HepG2 (cell line): Measurements from ENCODE around the gene BCL2. TPM values are rescaled to one million over a fixed set of nuclear protein-coding genes. Genes with fewer than 3 reads are reported as not detected.

ENCODE experiments used
- ARNTL ChIP-seq: sonication (generic); formaldehyde crosslinking; IDR thresholded peaks from 2 replicates; pipeline ENCODE4 v1.4.0; 2020; ENCODE audit warnings: mild to moderate bottlenecking, missing genetic modification reagents
- CREB1 ChIP-seq, 2 experiments: fragments of 450-650 bp in 1 of 2; IDR thresholded peaks; 2 replicates each; pipeline ENCODE4 v1.6.1; 2016 to 2017; ENCODE audit warnings: control low read depth in 1 of 2, mild to moderate bottlenecking in 1 of 2, missing compliant biosample characterization in 1 of 2, missing genetic modification characterization in 1 of 2
- KAT2B ChIP-seq: fragments of 150-350 bp; IDR thresholded peaks from 2 replicates; pipeline ENCODE4 v1.6.1; 2014; ENCODE audit warnings: low read depth, low read length, borderline replicate concordance
- LRRFIP1 ChIP-seq: sonication (generic); formaldehyde crosslinking; conservative IDR thresholded peaks from 2 replicates; pipeline ENCODE4 v1.4.0; 2020; ENCODE audit warnings: missing genetic modification reagents
- MED1 ChIP-seq: sonication (generic); formaldehyde crosslinking; IDR thresholded peaks from 2 replicates; pipeline ENCODE4 v1.4.0; 2020; ENCODE audit warnings: missing genetic modification reagents
- MED8 ChIP-seq: sonication (generic); formaldehyde crosslinking; IDR thresholded peaks from 2 replicates; pipeline ENCODE4 v1.8.1; 2023; ENCODE audit warnings: mild to moderate bottlenecking, missing genetic modification reagents; ENCODE audit not compliant: insufficient replicate concordance
- MTF1 ChIP-seq: sonication (generic); formaldehyde crosslinking; IDR thresholded peaks from 2 replicates; pipeline ENCODE4 v1.5.0; 2020; ENCODE audit warnings: missing genetic modification reagents
- NFE2L1 ChIP-seq: sonication (generic); formaldehyde crosslinking; IDR thresholded peaks from 2 replicates; pipeline ENCODE4 v1.4.0; 2020; ENCODE audit warnings: missing genetic modification reagents, mild to moderate bottlenecking, borderline replicate concordance
- PHF21A ChIP-seq: sonication (generic); formaldehyde crosslinking; IDR thresholded peaks from 2 replicates; pipeline ENCODE4 v1.5.0; 2020; ENCODE audit warnings: mild to moderate bottlenecking, missing genetic modification reagents
- PHF8 ChIP-seq: sonication (generic); formaldehyde crosslinking; IDR thresholded peaks from 2 replicates; pipeline ENCODE4 v1.5.0; 2020; ENCODE audit warnings: missing genetic modification reagents
- SALL2 ChIP-seq: sonication (generic); formaldehyde crosslinking; IDR thresholded peaks from 2 replicates; pipeline ENCODE4 v1.8.1; 2023; ENCODE audit warnings: mild to moderate bottlenecking, missing genetic modification reagents, inconsistent platforms
- SPEN ChIP-seq: sonication (generic); formaldehyde crosslinking; IDR thresholded peaks from 2 replicates; pipeline ENCODE4 v1.5.1; 2020; ENCODE audit warnings: low read depth, mild to moderate bottlenecking, missing genetic modification reagents
- ZBED4 ChIP-seq: sonication (generic); formaldehyde crosslinking; IDR thresholded peaks from 2 replicates; pipeline ENCODE4 v1.4.0; 2020; ENCODE audit warnings: missing genetic modification reagents, borderline replicate concordance
- ZEB1 ChIP-seq: IDR thresholded peaks from 2 replicates; pipeline ENCODE4 v1.6.1; 2012; ENCODE audit warnings: mild to moderate bottlenecking, low read depth, inconsistent platforms; ENCODE audit not compliant: insufficient replicate concordance
- ZNF343 ChIP-seq: sonication (generic); formaldehyde crosslinking; IDR thresholded peaks from 2 replicates; pipeline ENCODE4 v1.4.0; 2020; ENCODE audit warnings: mild to moderate bottlenecking, missing genetic modification reagents
- ZNF430 ChIP-seq: sonication (generic); formaldehyde crosslinking; IDR thresholded peaks from 2 replicates; pipeline ENCODE4 v1.9.0; 2021; ENCODE audit warnings: mild to moderate bottlenecking, missing genetic modification reagents
- ZNF678 ChIP-seq: sonication (generic); formaldehyde crosslinking; IDR thresholded peaks from 2 replicates; pipeline ENCODE4 v1.4.0; 2020; ENCODE audit warnings: mild to moderate bottlenecking, missing genetic modification reagents
- ZUFSP ChIP-seq: sonication (generic); formaldehyde crosslinking; IDR thresholded peaks from 2 replicates; pipeline ENCODE4 v1.9.0; 2021; ENCODE audit warnings: missing genetic modification reagents, mild to moderate bottlenecking, borderline replicate concordance
- polyA plus RNA-seq, 8 experiments: library from polyadenylated mRNA; depleted of rRNA in 3 of 8; stranded (reverse) in 7 of 8; unstranded in 1 of 8; fragments of >200 nt; fragmentation: Illumina TruSeq in 4 of 8; extraction: Trizol in 4 of 8; gene quantifications; 2 replicates each; pipeline versions ENCODE4 v1.2.1 to v1.2.3, GENCODE V29; 2011 to 2016; ENCODE audit warnings: low read depth in 4 of 8, missing spikeins in 1 of 8, mixed read lengths in 1 of 8; ENCODE audit not compliant: insufficient read depth in 1 of 8
- total RNA-seq, 5 experiments: library from RNA; depleted of rRNA; stranded (reverse); fragments of >200 nt; fragmentation: Illumina TruSeq; extraction: Trizol; gene quantifications; 2 replicates each; pipeline ENCODE4 v1.2.3, GENCODE V29; 2016; ENCODE audit warnings: low read depth in 1 of 5
- TF ChIP-seq, protein P1 (sequence below): conservative IDR thresholded peaks from 2 replicates; pipeline ENCODE4 v1.6.1; 2018; ENCODE audit warnings: missing genetic modification reagents

Gene BCL2
- total and polyA plus RNA-seq, 2 of the 13 experiments (the other 11 are each of a cell fraction or from before 2014, with no cell fraction given) = 0.07 to 0.53 TPM

DNA sequence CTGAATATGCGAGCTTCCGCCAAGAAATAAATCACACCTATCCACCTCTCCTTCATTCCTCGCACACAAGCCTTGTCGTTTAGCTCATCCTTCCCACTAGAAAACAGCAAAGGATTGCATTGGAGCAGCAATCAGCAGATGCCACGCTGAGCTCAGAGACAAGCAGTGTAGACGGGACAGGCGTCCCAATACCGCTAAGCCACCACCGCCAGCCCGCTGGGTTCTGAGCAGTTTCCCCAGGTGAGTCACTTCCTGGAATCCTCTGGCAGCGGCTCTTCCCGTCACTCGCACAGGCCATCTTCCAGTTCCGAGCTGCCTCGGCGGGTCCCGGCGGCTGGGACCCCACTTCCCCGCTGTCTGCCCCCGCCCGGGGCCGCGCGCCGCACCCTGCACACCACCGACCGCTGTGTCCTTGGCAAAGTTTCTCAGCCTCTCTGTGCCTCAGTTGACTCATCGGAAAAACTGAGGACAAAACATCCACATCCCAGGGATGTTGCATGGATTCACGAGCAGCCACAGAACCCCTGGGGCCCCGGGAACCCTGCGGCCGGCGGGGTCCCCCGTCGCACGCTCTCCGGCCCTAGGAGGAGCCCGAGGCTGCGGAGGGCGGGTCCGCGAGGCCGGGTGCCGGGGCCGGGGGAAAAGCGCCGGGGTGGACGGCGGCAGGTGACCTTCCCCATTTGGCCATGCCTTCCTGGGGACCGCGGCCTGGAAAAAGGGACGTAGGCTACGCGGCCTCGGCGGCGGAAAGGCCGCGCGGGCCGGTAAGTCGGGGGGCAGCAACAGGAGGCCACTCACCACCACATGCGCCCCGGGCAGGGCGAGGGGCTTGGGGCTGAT lies 46.9 kb upstream of the BCL2 start (continued):
- TF ChIP-seq, protein P1, sequence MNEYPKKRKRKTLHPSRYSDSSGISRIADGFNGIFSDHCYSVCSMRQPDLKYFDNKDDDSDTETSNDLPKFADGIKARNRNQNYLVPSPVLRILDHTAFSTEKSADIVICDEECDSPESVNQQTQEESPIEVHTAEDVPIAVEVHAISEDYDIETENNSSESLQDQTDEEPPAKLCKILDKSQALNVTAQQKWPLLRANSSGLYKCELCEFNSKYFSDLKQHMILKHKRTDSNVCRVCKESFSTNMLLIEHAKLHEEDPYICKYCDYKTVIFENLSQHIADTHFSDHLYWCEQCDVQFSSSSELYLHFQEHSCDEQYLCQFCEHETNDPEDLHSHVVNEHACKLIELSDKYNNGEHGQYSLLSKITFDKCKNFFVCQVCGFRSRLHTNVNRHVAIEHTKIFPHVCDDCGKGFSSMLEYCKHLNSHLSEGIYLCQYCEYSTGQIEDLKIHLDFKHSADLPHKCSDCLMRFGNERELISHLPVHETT (CRISPR knock-in tag) = 0 out of 2 replicates have a peak, but pooled peaks have one; percentile 29
- TF ChIP-seq ZNF678 (CRISPR knock-in tag) = no peak
- peak; percentile 21; the same call in 1 of the 2 replicates for TF ChIP-seq PHF21A
- 0 out of 2 replicates have a peak, but pooled peaks have one; percentile 34 for TF ChIP-seq SALL2
- TF ChIP-seq MED8 (CRISPR knock-in tag) = no peak
- peak; percentile 65 for TF ChIP-seq ZEB1
- no peak for TF ChIP-seq KAT2B
- 0 out of 2 replicates have a peak, but pooled peaks have one; percentile 38 for TF ChIP-seq MED1 (CRISPR knock-in tag)
- TF ChIP-seq NFE2L1 (CRISPR knock-in tag) = no peak
- TF ChIP-seq ZNF343 (CRISPR knock-in tag) = no peak
- peak; percentile 9; the same call in 1 of the 2 replicates for TF ChIP-seq PHF8 (CRISPR knock-in tag)
- TF ChIP-seq ZNF430 (CRISPR knock-in tag) = peak; percentile 36; the same call in 1 of the 2 replicates
- TF ChIP-seq SPEN (CRISPR knock-in tag) = 0 out of 2 replicates have a peak, but pooled peaks have one; percentile 16
- no peak for TF ChIP-seq CREB1 (IDR thresholded peaks at IDR 0.05)
- no peak for TF ChIP-seq CREB1 (CRISPR knock-in tag; IDR thresholded peaks at IDR 0.05)
- peak; percentile 56; the same call in 1 of the 2 replicates for TF ChIP-seq ZBED4 (CRISPR knock-in tag)
- TF ChIP-seq ARNTL (CRISPR knock-in tag) = peak; percentile 2; the same call in 1 of the 2 replicates
- TF ChIP-seq MTF1 (CRISPR knock-in tag) = no peak
- no peak for TF ChIP-seq ZUFSP
- no peak for TF ChIP-seq LRRFIP1 (CRISPR knock-in tag)
